HepG2 (cell line): ENCODE results near the gene TRIO. TPM values are rescaled to one million over a fixed set of nuclear protein-coding genes. Genes with fewer than 3 reads are reported as not detected.

Source experiments
- ASH2L ChIP-seq: fragments of 300-600, 200-600 bp; sonication (generic); IDR thresholded peaks from 2 replicates; pipeline ENCODE4 v1.7.0; 2017; ENCODE audit warnings: low read depth, mild to moderate bottlenecking, moderate library complexity, mixed read lengths, low read length; ENCODE audit not compliant: insufficient read length
- HNRNPL ChIP-seq: fragments of 200-400 bp; formaldehyde crosslinking; IDR thresholded peaks from 2 replicates; pipeline ENCODE4 v1.6.1; 2017; ENCODE audit warnings: mild to moderate bottlenecking, low read depth, low read length
- KDM4B ChIP-seq: sonication (generic); formaldehyde crosslinking; IDR thresholded peaks from 2 replicates; pipeline ENCODE4 v1.4.0; 2020; ENCODE audit warnings: missing genetic modification reagents
- MTA3 ChIP-seq: sonication (generic); formaldehyde crosslinking; IDR thresholded peaks from 2 replicates; pipeline ENCODE4 v1.4.0; 2020; ENCODE audit warnings: missing genetic modification reagents
- RARA ChIP-seq: IDR thresholded peaks from 2 replicates; pipeline ENCODE4 v1.6.1; 2016; ENCODE audit warnings: missing genetic modification reagents, missing compliant biosample characterization
- SOX5 ChIP-seq: IDR thresholded peaks from 2 replicates; pipeline ENCODE4 v1.6.1; 2016; ENCODE audit warnings: borderline replicate concordance
- SP5 ChIP-seq: IDR thresholded peaks from 2 replicates; pipeline ENCODE4 v1.6.1; 2016; ENCODE audit warnings: low read depth, borderline replicate concordance
- ZBTB4 ChIP-seq: sonication (generic); formaldehyde crosslinking; IDR thresholded peaks from 2 replicates; pipeline ENCODE4 v1.4.0; 2020; ENCODE audit warnings: missing genetic modification reagents, mild to moderate bottlenecking, borderline replicate concordance
- ZHX1 ChIP-seq: sonication (generic); formaldehyde crosslinking; IDR thresholded peaks from 2 replicates; pipeline ENCODE4 v1.8.1; 2022; ENCODE audit warnings: low read depth, mild to moderate bottlenecking, missing genetic modification reagents
- ZNF17 ChIP-seq: sonication (generic); formaldehyde crosslinking; IDR thresholded peaks from 2 replicates; pipeline ENCODE4 v1.5.0; 2020; ENCODE audit warnings: mild to moderate bottlenecking, missing genetic modification reagents
- ZNF264 ChIP-seq: sonication (generic); formaldehyde crosslinking; IDR thresholded peaks from 2 replicates; pipeline ENCODE4 v1.4.0; 2020; ENCODE audit warnings: missing genetic modification reagents
- ZNF350 ChIP-seq: sonication (generic); formaldehyde crosslinking; IDR thresholded peaks from 2 replicates; pipeline ENCODE4 v1.4.0; 2020; ENCODE audit warnings: mild to moderate bottlenecking, low read depth, missing genetic modification reagents, borderline replicate concordance
- ZNF496 ChIP-seq: sonication (generic); formaldehyde crosslinking; IDR thresholded peaks from 2 replicates; pipeline ENCODE4 v1.8.1; 2023; ENCODE audit warnings: mild to moderate bottlenecking, moderate library complexity, missing genetic modification reagents; ENCODE audit not compliant: insufficient replicate concordance
- polyA plus RNA-seq, 8 experiments: library from polyadenylated mRNA; depleted of rRNA in 3 of 8; stranded (reverse) in 7 of 8; unstranded in 1 of 8; fragments of >200 nt; fragmentation: Illumina TruSeq in 4 of 8; extraction: Trizol in 4 of 8; gene quantifications; 2 replicates each; pipeline versions ENCODE4 v1.2.1 to v1.2.3, GENCODE V29; 2011 to 2016; ENCODE audit warnings: low read depth in 4 of 8, missing spikeins in 1 of 8, mixed read lengths in 1 of 8; ENCODE audit not compliant: insufficient read depth in 1 of 8
- total RNA-seq, 5 experiments: library from RNA; depleted of rRNA; stranded (reverse); fragments of >200 nt; fragmentation: Illumina TruSeq; extraction: Trizol; gene quantifications; 2 replicates each; pipeline ENCODE4 v1.2.3, GENCODE V29; 2016; ENCODE audit warnings: low read depth in 1 of 5
- TF ChIP-seq, protein P1 (sequence below): sonication (generic); formaldehyde crosslinking; IDR thresholded peaks from 2 replicates; pipeline ENCODE4 v1.4.0; 2020; ENCODE audit warnings: mild to moderate bottlenecking, missing genetic modification reagents
- TF ChIP-seq, protein P2 (sequence below): sonication (generic); formaldehyde crosslinking; IDR thresholded peaks from 2 replicates; pipeline ENCODE4 v1.9.0; 2022; ENCODE audit warnings: low read depth, missing genetic modification reagents

Gene TRIO
- total and polyA plus RNA-seq, 2 of the 13 experiments (the other 11 are each of a cell fraction or from before 2014, with no cell fraction given), result 45.2 to 45.9 TPM

GRCh38 chr5:14182761-14183160 is 39.6 kb downstream of the TRIO start (continued):
- TF ChIP-seq, protein P1, sequence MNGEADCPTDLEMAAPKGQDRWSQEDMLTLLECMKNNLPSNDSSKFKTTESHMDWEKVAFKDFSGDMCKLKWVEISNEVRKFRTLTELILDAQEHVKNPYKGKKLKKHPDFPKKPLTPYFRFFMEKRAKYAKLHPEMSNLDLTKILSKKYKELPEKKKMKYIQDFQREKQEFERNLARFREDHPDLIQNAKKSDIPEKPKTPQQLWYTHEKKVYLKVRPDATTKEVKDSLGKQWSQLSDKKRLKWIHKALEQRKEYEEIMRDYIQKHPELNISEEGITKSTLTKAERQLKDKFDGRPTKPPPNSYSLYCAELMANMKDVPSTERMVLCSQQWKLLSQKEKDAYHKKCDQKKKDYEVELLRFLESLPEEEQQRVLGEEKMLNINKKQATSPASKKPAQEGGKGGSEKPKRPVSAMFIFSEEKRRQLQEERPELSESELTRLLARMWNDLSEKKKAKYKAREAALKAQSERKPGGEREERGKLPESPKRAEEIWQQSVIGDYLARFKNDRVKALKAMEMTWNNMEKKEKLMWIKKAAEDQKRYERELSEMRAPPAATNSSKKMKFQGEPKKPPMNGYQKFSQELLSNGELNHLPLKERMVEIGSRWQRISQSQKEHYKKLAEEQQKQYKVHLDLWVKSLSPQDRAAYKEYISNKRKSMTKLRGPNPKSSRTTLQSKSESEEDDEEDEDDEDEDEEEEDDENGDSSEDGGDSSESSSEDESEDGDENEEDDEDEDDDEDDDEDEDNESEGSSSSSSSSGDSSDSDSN (CRISPR knock-in tag), result no peak
- peak; percentile 23; the same call in 1 of the 2 replicates for TF ChIP-seq ZNF264
- no peak for TF ChIP-seq MTA3 (CRISPR knock-in tag)
- TF ChIP-seq ZBTB4, result peak; percentile 65; the same call in 1 of the 2 replicates
- no peak for TF ChIP-seq RARA (CRISPR knock-in tag)
- TF ChIP-seq ZNF350, result no peak
- no peak for TF ChIP-seq KDM4B (CRISPR knock-in tag)
- TF ChIP-seq, protein P2, sequence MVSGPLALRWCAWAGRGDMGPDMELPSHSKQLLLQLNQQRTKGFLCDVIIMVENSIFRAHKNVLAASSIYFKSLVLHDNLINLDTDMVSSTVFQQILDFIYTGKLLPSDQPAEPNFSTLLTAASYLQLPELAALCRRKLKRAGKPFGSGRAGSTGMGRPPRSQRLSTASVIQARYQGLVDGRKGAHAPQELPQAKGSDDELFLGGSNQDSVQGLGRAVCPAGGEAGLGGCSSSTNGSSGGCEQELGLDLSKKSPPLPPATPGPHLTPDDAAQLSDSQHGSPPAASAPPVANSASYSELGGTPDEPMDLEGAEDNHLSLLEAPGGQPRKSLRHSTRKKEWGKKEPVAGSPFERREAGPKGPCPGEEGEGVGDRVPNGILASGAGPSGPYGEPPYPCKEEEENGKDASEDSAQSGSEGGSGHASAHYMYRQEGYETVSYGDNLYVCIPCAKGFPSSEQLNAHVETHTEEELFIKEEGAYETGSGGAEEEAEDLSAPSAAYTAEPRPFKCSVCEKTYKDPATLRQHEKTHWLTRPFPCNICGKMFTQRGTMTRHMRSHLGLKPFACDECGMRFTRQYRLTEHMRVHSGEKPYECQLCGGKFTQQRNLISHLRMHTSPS, result peak; percentile 17; the same call in 1 of the 2 replicates
- TF ChIP-seq SOX5 (CRISPR knock-in tag), result no peak
- no peak for TF ChIP-seq ZNF496
- TF ChIP-seq HNRNPL, result 0 out of 2 replicates have a peak, but pooled peaks have one; percentile 61
- no peak for TF ChIP-seq ASH2L
- no peak for TF ChIP-seq SP5
- no peak for TF ChIP-seq ZNF17 (CRISPR knock-in tag)
- TF ChIP-seq ZHX1 (CRISPR knock-in tag), result no peak
